Smooth muscle cell (in vitro differentiated cells): Measurements from ENCODE around the gene EPO. TPM values are rescaled to one million over a fixed set of nuclear protein-coding genes. Genes with fewer than 3 reads are reported as not detected.

ENCODE experiments used
- DNase-seq: peaks from one replicate; lab custom pipeline; 2025; ENCODE audit not compliant: unreplicated experiment; lab: John Stamatoyannopoulos, UW
- H2AFZ ChIP-seq: fragments of 200-600 bp; sonication (generic); 2 replicates; pipeline ENCODE4 v1.6.0; 2016; ENCODE audit warnings: antibody characterized with exemption, low read depth, mild to moderate bottlenecking
- H3F3A ChIP-seq: fragments of 200-600 bp; sonication (generic); 2 replicates; pipeline ENCODE4 v1.6.0; 2017; ENCODE audit warnings: antibody characterized with exemption, low read depth
- H3K27ac ChIP-seq: fragments of 200-600 bp; sonication (generic); 2 replicates; pipeline ENCODE4 v1.5.1; 2016; ENCODE audit warnings: low read depth, mild to moderate bottlenecking
- H3K27me3 ChIP-seq: fragments of 200-600 bp; sonication (generic); 2 replicates; pipeline ENCODE4 v1.6.1; 2016; ENCODE audit warnings: low read depth, mild to moderate bottlenecking
- H3K36me3 ChIP-seq: fragments of 200-600 bp; sonication (generic); 2 replicates; pipeline ENCODE4 v1.5.1; 2016; ENCODE audit warnings: low read depth
- H3K4me1 ChIP-seq: fragments of 200-600 bp; sonication (generic); 2 replicates; pipeline ENCODE4 v1.5.1; 2016; ENCODE audit warnings: low read depth
- H3K4me2 ChIP-seq: fragments of 200-600 bp; sonication (generic); 2 replicates; pipeline ENCODE4 v1.6.0; 2016; ENCODE audit warnings: mild to moderate bottlenecking
- H3K4me3 ChIP-seq: fragments of 200-600 bp; sonication (generic); 2 replicates; pipeline ENCODE4 v1.5.1; 2016; ENCODE audit warnings: mild to moderate bottlenecking
- H3K79me2 ChIP-seq: fragments of 200-600 bp; sonication (generic); 2 replicates; pipeline ENCODE4 v1.6.0; 2016; ENCODE audit warnings: low read depth, mild to moderate bottlenecking
- H3K9ac ChIP-seq: fragments of 200-600 bp; sonication (generic); 2 replicates; pipeline ENCODE4 v1.6.0; 2016; ENCODE audit warnings: low read depth
- H3K9me3 ChIP-seq: fragments of 200-600 bp; sonication (generic); replicated peaks from 2 replicates; pipeline ENCODE4 v1.5.1; 2016; ENCODE audit warnings: low read depth
- H4K20me1 ChIP-seq: fragments of 200-600 bp; sonication (generic); 2 replicates; pipeline ENCODE4 v1.6.0; 2016; ENCODE audit warnings: low read depth
- CTCF ChIP-seq: fragments of 200-600 bp; sonication (generic); IDR thresholded peaks from 2 replicates; pipeline ENCODE4 v1.5.1; 2017; ENCODE audit warnings: borderline replicate concordance, mild to moderate bottlenecking, antibody characterized with exemption; ENCODE audit not compliant: insufficient read depth, poor library complexity, severe bottlenecking
- WGBS: methylation state at CpG from one replicate; pipeline ENCODE4 v1.1.7; 2016; ENCODE audit warnings: low lambda C conversion rate; 5-methylcytosine and 5-hydroxymethylcytosine counted together
- polyA plus RNA-seq: library from polyadenylated mRNA; unstranded; fragments of >200 nt; fragmentation: Nextera tagmentation; extraction: Ambion mirVana; gene quantifications from 2 replicates; pipeline ENCODE4 v1.2.1, GENCODE V29; 2016
- total RNA-seq: library from RNA; depleted of rRNA; stranded (reverse); fragments of >200 nt; gene quantifications from 2 replicates; pipeline ENCODE4 v1.2.3, GENCODE V29; 2014

EPO gene
- total and polyA plus RNA-seq, 2 experiments from 2014 or later = not detected

GRCh38 chr7:100678291-100678984 is 41.8 kb upstream of the EPO start:
- Histone ChIP-seq H2AFZ (no peak overlapping the region), H3K4me3 (no peak overlapping the region), H3K4me1 (no peaks in the 10 kb centered on the region), H3K79me2 (peaks cover 32% of the 10 kb centered on the region), H4K20me1 (peaks cover 85% of the 10 kb centered on the region), H3K9me3 (no peaks in the 10 kb centered on the region), H3K9ac (no peak overlapping the region), H3K27me3 (no peaks in the 10 kb centered on the region), H3F3A (peaks cover 7% of the 10 kb centered on the region), H3K36me3 (no peaks in the 10 kb centered on the region), H3K4me2 (no peak overlapping the region), H3K27ac (no peak overlapping the region)
- no peak for TF ChIP-seq CTCF
- WGBS = 92% methylated on average over 35 of the region's 35 CpGs
- no peak for DNase-seq

- H3K9ac ChIP-seq = no peak overlapping the region
- no peaks in the 10 kb centered on the region for H3K36me3 ChIP-seq
- no peak overlapping the region for H2AFZ ChIP-seq
- H3K79me2 ChIP-seq = peaks cover 25% of the 10 kb centered on the region
- TF ChIP-seq CTCF = no peak
- H3K4me3 ChIP-seq = no peak overlapping the region
- peaks cover 7% of the 10 kb centered on the region for H3F3A ChIP-seq
- 80% methylated on average over 11 of the region's 13 CpGs for WGBS
- peaks cover 85% of the 10 kb centered on the region for H4K20me1 ChIP-seq
- no peaks in the 10 kb centered on the region for H3K27me3 ChIP-seq
- H3K27ac ChIP-seq = no peak overlapping the region
- DNase-seq = no peak
- H3K4me1 ChIP-seq = no peaks in the 10 kb centered on the region
- no peaks in the 10 kb centered on the region for H3K9me3 ChIP-seq
- H3K4me2 ChIP-seq = no peak overlapping the region
These were observed 40.9 kb upstream of the EPO start for GRCh38 chr7:100679129-100679926.

GRCh38 chr7:100679927-100680575 is 40.2 kb upstream of the EPO start:
- H3K27ac ChIP-seq = no peak overlapping the region
- H3K4me2 ChIP-seq = no peak overlapping the region
- no peaks in the 10 kb centered on the region for H3K36me3 ChIP-seq
- peaks cover 19% of the 10 kb centered on the region for H3K79me2 ChIP-seq
- H2AFZ ChIP-seq = no peak overlapping the region
- DNase-seq = no peak
- H4K20me1 ChIP-seq = peaks cover 78% of the 10 kb centered on the region
- H3K9ac ChIP-seq = no peak overlapping the region
- H3K4me1 ChIP-seq = no peaks in the 10 kb centered on the region
- no peaks in the 10 kb centered on the region for H3K9me3 ChIP-seq
- no peak for TF ChIP-seq CTCF
- no peak overlapping the region for H3K4me3 ChIP-seq
- H3K27me3 ChIP-seq = no peaks in the 10 kb centered on the region
- WGBS = 91% methylated on average over 13 of the region's 13 CpGs
- H3F3A ChIP-seq = peaks cover 7% of the 10 kb centered on the region
